HG02763 (cell line): ENCODE data around the gene ITPK1.

Experiments
- ATAC-seq: cut with Tn5 transposase; IDR thresholded peaks from one replicate; pipeline ENCODE4 v1.9.1; 2021; ENCODE audit warnings: mild to moderate bottlenecking, moderate library complexity; ENCODE audit not compliant: unreplicated experiment

The ITPK1 gene

GRCh38 chr14:92974541-92975345 is 141.0 kb downstream of the ITPK1 start:
- ATAC-seq, result no peak

DNA sequence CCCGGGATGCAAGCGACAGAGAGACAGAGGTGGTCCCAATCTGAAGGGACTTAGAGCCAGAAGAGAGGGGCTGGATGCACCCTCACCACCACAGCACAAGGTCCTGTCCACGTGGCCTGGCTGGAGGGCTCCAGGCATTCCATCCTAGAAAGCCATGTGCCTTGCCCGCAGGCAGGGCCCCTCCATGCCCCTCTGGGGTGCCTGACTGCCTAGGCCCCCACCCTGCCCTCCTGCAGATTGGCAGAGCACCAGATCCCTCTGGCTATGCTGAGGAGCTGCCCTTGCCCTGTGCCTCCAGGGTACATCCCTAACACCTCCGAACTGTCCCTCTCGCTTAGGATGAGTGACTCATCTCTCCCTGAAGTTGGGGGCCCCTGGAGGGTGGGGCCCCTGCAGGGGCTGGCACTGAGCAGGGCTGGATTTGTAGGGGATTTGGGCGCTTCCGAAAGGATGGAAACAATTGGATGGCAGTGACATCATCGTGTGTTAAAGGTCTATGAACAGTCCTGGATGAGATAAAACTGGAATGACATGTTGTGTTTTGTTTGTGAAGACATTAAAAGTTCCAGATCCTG is 141.8 kb downstream of the ITPK1 start:
- no peak for ATAC-seq

GRCh38 chr14:92973261-92973797 is 142.4 kb downstream of the ITPK1 start:
- no peak for ATAC-seq

DNA sequence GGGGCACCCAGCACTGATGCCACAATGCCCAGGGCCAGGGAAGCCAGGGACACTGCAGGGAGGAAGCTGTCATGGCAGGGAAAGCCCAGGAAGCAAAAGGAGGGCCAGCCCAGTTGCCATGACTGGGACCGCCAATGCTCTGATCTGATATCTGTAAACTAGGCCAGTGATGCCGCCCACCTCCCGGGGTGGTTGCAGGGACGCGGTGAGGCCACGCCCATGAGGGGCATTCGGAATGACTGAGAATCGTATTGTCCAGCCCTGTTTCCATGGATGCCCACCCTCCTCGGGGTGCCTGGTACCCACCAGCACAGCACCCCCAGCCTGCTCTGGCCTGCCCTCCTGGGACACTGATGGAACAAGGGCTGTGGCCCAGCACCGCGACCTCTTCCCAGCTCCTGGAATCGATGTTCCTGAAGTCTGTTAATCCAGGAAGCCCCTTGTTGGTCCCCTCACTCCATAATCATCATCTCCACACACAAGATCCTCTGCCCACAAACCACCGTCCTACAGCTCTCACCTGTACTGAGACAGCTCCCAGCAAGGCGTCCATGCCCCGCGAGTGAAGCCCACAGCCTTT is 144.0 kb downstream of the ITPK1 start:
- no peak for ATAC-seq

GRCh38 chr14:92970271-92970670 is 145.5 kb downstream of the ITPK1 start:
- ATAC-seq, result no peak

DNA sequence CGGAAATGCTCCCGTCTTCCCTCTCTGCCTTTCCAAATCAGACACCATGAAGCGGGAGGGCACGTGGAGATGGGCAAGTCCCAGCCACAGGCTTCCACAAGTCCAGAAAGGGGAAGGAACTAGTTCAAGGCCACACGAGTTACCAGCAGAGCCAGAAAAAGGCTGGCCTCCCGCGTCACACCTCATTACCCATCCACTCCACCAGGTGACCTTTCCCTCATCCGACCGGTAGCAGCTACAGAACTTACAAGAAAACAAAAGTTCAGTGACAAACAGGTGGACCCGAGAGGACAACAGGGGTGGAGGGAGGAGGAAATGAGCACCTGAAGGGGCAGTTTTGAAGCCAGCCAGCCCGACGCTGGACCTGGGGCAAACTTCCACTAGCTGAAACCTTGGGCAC is 145.9 kb downstream of the ITPK1 start:
- ATAC-seq, result no peak

DNA sequence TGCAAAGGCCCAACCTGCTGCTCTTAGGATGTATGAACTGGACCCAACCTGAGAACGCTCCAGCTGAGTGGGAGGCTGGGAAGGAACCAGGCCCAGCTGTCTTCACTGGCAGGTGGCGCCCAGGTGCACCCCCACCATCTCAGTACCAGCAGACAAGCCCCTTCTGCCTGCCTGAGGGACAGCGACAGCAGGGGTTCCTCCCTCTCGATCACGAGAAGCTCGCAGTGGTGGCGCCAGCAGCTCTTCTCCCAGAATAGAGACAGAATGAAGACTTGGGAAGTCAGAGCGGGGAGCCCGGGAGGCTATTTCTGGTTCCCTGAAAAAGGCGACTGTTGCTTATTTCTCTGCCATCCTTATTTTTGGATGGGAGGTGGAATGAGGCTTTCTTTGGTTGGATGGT is 146.3 kb downstream of the ITPK1 start:
- no peak for ATAC-seq

DNA sequence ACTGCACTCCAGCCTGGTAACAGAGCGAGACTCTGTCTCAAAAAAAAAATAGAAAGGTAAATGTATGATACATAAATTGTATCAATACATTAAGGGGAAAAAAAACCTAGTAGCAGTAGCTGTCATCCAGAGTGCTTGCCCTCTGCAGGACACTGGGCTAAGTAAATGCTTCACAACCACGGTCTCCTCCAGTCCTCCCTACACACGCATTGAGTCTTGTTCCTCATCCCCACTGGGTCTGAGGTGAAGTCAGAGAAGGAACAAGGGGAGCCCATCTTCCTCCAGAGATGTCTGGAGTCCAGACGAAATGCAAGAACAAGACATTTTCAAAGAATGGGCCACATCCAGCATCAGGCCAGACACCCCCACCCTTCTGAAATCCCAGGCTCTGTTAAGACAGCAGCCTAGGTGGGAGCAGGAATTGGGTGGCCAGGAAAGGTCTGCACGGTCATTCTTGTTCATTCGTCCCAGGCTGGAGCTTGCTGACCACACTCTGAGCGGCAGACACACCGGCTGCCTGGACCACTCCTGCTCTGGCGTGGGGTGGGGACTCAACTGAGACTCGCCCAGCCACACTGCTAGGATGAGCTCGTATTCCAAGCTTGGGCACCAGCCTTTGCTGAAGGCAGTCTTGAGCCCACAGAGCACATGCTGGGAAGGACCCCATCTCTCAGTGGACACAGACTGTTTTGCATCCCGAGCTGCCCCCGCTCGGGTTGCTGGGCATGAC is 147.3 kb downstream of the ITPK1 start:
- no peak for ATAC-seq

GRCh38 chr14:92967346-92967926 is 148.3 kb downstream of the ITPK1 start:
- no peak for ATAC-seq

DNA sequence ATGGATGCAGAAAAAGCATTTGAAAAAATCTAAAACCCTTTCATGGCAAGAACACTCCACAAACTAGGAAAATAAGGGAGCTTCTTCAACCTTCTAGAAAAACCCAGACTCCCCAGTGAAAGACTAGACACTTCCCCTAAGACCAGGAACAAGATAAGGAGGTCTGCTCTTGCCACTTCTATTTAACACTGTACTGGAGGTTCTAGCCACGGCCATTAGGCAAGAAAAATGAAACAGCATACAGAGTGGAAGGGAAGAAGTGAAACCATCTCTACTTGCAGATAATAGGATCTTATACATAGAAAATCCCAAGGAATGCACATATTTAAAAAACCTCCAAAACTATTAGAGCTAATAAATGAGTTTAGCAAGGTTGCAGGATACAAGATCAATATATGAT is 150.4 kb downstream of the ITPK1 start:
- ATAC-seq, result no peak

GRCh38 chr14:92964124-92965109 is 151.3 kb downstream of the ITPK1 start:
- no peak for ATAC-seq

DNA sequence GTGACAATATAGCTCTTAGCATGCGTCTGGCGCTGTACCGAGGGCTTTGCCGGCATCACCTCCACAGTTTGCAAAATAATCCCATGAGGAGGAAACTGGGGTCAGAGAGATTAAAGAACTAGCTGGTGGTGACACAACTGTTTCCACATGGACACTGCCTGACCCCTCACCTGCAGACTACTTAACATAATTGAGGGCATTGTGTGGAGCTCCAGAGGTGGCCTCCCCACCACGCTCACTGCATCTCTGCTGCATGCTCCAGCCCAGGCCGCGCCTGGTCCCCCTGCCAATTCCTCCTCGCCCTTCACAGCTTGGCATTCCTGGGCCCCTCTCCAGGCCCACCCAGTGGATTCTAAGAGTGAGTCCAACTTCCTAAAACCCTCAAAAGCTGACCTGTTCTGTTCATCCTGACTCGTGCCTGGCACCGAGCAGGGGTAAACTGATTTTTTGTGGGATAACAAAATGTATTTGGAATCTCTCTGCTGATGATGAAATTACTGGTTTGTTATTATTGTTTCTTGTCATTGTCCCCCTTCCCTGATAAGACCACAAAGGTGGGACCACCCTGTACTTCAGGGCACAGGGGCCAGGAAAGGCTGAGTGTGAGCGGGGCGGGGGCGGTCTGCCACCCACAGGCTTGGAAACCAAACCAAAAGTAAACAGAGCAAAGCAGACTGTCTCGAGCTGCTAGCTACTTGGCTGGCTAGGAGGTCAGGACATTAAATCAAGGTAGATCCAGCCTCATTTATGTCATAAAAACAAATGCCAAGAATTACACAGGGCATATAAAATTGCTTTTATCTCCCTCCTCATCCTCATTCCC is 152.2 kb downstream of the ITPK1 start:
- no peak for ATAC-seq

DNA sequence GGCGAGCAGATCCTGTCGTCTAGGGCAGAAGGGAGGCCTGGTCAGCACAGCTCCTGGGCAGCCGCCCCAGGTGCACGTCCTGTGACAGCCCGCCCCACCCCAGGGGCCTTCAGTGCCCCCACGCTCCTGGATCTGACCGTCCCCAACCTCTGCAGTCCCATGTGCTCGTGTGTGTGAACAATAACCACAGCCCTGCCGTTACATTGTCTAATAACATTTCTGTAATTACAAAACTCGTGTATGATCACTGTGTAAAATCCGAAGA is 153.0 kb downstream of the ITPK1 start:
- no peak for ATAC-seq

DNA sequence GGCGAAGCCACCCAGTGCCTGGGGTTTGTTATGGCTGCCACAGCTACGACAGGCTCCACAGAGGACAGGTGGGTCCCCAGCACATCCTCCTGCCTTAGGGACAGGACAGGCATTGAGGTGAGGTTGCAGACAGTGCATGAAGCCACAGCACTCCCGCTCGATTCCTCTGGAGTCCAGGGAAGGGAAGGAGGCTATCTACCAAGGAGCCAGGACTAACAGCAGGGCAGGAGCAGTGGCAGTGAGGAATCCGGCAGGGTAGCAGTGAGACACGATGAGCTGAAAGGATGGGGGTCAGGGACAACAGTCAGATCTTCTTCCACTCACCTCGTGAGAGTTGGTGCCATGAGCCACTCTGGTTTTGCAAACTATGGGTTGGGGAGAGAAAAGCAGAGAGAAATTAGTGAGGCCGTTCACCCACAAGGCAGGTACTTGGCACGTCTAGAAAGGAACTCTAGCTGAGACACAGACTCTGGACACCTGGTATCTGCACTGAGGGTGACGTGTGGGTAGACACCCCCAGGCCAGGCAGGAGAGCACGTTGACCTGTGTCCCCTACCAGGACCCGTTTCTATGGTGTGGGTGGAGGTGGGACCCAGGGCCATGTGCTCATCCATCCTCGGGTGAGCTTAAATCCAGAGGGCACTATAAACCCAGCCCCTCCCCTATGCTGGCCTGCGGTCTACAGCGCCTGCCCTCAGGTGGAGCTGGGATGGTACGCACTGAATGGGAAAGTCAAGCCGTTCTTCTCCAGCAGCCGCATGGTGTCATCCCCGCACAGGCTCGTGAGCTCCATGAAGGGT is 153.5 kb downstream of the ITPK1 start:
- no peak for ATAC-seq

GRCh38 chr14:92961567-92961855 is 154.2 kb downstream of the ITPK1 start:
- no peak for ATAC-seq

- no peak for ATAC-seq
These were observed 154.8 kb downstream of the ITPK1 start for GRCh38 chr14:92960706-92961566.

GRCh38 chr14:92959761-92960680 is 155.7 kb downstream of the ITPK1 start:
- ATAC-seq, result no peak
